Limb (tissue), 2 donors: ENCODE measurements around the gene NDUFB2.
"Not testable (repeated sequence)": the region's sequence is repeated elsewhere in the genome, so short reads cannot be mapped to it uniquely, and the experiment has no call there.

Source experiments
- DNase-seq, 2 donors: peaks; one replicate each; pipeline ENCODE4 v3.0.0-alpha.2; 2016; ENCODE audit errors: extremely low spot score in 2 of 2

Gene NDUFB2

DNA sequence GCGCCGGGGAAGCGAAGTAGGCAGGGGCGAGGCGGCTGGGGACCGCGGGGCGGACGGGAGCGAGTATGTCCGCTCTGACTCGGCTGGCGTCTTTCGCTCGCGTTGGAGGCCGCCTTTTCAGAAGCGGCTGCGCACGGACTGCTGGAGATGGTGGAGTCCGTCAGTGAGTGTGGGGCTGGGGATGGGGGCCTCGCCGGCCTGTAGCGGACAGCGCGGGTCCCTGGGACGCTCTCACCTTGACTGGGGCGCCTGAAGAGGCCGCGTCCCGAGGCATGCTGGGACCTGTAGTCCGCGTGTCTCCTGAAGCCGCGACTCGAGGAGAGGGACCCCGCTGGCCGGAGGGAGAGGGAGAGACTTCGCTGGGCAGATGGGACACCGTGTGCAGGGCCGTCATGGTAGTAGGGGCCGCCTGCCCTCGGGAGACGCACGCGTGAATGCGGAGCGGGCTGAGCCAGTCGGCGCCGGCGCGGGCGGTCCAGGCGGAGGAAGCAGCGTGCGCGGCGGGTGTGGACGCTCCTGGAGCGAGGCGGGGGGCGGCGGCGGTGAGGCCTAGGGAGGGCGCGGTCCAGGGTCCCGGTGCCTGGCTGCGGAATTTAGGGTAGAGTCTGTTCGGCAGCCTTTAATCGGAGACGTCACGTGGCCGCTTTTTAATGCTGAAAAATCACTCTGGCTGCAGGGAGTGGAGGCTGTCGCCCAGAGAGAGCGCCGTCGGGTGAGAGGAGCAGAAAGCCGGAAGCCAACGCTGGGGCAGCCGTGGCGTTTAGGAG lies at the start of gene NDUFB2:
Gene NDUFB2, plus strand, starts transcription at position 29 of the 767 bp plus-strand sequence. Its CDS starts 37 bp downstream, at position 66.
- peak; percentile 94 to 98 for DNase-seq

DNA sequence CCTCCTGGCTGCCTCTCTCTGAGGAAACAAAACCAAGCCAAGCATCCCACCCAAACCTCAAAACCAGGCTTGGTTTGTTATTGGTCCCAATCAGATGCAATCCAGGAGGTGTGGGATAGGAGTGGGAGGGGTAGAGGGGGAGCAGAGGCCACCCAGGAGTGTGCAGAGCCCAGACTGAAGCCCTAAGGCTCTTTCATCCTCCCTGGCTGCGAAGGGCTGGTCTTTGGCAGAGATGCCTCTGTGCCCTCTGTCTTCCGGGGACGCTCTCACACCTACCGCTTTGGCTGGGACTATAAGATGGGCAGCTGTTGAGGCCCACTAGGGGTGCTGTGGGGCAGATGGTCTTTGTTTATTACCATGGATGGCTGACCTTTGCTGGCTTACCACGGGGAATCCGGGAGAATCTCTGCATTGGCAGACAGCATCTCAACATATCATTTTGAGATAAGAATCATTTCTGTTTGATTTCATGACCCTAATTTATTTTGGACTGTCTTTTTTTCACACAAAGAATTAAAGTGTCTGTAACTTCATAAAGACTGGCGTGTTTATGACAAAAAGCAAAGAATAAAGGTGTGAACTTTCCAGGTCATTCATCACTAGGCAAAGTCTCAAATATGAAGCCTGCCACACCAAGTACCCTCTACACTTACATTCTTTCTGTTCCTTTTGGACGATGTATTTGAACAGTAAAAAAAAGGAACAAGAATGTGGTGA lies 49.4 kb upstream of the NDUFB2 start:
- DNase-seq = peak in 1 of 2 donors; percentile 52

DNA sequence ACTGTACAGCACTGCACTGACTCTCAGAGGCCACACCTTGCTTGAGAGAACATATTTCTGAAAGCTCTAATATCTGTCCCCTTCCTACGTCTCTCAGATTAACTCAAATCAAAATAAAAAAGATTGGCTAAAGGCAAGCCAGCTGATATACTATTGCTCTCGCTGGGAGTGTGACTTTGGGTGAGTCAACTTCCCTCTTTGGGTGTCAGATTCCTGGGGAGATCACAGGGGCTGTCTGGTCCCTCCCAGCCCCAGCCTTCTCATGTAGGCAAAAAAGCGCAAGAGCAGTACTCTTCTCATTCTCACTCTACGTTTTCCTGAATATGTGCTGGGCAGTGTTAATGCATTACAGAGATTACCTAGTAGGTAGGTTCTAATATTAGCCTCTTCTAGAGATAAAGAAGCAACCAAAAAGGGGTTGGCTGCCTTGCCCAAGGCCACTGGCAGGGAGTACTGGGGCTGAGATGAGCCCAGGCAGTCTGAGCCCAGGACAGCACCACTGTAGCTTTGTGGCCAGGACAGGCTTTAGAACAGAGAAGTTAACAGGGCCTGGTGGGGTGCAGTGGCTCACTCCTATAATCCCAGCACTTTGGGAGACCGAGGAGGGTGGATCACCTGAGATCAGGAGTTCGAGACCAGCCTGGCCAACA lies 46.8 kb upstream of the NDUFB2 start:
- no peak for DNase-seq

DNA sequence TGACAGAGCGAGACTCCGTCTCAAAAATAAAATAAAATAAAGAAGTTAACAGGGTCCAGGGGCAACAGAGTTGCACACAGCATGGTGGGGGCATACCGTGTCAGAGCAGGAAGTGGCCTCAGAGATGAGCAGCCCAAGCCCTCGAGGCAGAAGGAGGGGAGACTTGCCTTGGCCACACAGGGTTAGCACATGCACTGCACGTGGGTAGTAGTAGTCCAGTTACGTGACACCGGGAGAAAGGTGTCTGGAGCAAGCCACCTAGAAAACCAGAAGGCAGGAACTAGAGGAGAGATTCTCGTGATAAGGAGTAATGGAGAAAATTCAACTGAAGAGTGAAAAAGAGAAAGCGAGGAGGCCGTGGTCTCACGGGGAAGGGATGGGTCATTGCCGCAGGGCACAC lies 46.1 kb upstream of the NDUFB2 start:
- DNase-seq = no peak

DNA sequence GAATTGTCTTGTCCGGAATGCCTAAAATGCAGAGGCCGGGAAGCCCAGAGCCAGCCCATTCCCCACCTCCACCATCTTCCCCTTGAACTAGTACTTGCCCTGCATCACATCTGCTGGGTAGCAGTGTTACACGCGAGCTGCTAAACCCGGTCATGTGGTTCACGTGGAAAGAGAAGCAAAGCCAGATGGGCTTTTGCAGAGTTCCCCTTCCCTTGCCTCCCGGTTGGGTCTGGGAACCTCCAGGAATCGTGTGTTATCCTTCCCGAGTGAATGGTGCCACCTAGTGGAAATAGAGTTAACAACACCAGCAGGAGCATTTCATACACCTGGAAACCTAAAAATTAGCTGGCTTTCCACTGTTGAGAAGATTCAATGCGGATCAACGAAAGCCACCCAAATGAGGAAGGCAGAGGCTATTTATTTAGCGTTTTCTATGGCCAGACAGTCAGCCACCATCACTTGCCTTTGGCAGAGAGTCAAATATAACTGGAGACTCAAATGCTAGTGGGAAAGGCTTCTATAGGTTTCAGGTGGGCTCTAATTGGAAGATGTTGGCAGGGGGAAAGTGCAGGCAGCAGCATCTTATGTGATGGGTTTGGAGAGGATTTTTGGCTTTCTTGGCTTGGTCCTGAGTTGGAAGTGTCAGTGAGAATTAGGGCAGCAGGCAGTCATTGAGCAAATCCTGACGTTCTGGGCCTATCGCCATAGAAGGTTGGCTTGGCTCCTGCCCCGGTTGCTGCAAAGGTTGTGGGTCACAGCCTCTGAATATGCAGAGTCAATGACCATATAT lies 43.0 kb upstream of the NDUFB2 start:
- peak; percentile 80 to 90 for DNase-seq

DNA sequence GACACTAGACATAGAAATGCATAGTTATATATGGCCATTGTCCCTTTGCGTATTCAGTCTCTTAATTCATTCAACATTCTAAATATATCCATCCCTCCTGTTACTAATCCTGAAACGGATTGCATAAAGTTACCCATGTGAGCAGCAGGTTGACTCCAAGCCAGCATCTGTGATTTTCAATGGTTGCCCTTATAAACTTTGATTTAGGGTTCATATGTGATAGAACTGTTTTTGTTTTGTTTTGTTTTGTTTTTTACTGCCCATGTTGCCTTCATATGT lies 42.5 kb upstream of the NDUFB2 start:
- no peak for DNase-seq

DNA sequence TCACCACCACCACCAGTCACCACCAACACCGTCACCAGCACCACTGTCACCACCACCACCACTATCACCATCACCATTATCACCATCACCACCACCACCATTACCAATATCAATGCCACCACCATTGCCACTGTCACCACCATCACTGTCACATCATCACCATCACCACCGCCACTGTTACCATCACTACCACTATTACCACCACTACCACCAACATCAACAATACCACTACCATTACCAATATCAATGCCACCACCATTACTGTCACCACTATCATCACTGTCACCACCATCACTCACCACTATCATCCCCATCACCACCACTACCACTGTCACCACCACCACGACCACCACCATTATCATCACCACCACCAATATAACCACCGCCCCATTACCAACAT lies 41.8 kb upstream of the NDUFB2 start:
- DNase-seq = no peak

DNA sequence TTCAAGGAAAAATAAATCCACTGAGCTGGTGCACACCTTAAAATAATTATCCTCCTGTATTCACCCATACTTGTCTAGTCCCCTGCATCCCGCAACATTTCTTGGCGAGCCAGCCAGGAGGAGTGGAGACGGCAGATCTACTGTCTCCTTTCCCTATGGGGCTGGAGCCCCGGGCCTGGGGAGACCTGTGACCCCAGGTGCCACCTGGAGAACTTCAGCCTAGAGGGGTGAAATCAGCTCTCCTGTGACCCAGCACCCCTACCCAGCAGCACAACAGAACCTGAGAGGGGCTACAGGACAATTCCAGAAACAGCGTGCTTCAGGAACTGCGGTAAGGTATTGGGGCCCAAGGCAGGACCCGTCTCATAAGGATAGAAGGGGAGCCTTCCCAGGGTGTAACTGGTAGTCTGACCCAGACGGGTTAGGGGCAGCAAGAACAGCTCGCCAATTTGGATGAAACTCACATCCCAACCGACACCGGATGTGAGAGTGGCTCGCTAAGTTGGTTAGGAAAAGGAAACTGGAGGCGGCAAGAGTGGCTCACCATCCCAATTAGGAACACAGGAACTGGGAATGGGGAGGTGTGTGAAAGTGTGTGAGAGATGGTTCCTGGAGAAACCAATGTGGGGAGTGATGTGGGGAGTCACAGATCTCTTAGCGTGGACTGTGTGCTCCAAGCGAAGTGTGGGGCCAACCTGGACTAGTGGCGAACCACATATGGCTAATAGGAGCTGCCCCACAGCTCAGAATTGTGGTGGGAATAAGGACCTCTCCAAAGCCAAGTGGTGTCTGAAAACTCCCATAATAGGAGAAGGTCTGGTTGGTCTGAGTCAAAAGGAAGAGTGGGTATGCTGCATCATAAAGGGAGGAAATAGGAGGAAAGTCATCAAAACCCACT lies 40.7 kb upstream of the NDUFB2 start:
- DNase-seq = no peak

DNA sequence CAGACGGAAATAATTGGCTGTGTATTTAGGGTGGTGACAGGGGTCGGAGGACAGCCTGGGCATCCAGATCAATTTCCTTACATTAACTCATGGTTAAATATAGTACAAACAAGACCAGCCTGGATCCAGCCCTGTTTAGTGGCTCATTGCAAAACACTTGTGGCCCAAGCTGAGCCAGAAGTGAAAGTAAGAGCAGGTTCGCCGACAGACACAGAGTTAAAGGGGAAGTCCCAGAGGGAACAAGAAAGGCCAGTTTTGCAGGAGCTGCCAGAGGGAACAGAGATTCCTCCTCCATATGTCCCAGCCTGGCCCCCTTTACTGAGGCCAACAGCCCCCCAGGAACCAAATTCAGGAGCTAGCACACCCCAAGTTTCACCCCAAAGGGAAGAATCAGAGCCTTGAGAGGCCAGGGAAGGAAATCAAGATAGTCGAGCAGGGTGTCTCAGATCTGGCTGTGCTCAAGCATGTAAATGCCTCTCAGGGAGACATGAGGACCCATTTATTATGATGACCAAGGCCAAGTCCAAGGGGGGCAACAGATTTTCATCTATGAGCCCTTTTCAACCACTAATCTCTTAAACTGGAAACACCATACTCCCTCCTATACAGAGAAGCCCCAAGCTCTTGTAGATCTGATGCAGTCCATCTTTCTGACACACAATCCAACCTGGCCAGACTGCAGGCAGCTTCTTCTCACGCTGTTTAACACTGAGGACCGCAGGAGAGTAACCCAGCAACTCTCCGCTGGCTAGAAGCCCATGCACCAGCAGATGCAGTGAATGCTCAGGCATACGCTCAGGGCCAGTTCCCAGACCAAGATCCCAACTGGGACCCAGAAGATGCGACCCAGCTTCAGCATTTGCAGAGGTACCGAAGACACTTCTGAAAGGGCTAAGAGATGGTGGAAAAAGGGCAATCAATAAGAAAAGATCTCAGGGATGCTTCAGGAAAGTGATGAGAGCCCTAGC lies 39.7 kb upstream of the NDUFB2 start:
- peak in 1 of 2 donors; percentile 51 for DNase-seq

DNA sequence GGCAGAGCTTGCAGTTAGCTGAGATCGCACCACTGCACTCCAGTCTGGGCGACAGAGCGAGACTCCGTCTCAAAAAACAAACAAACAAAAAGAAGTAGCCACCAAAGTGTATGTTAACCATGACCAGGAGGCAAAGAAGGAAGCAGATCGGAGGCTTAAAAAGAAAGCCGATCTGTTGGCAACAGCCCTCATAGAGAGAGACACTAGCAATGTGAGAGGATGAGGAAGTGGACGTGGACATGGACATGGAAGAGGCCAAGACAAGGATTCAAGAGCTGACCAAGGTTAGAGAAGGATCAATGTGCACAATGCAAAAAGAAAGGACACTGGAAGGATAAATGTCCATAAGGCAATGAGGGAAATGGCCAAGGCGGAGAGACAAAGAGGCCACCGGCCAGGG lies 38.6 kb upstream of the NDUFB2 start:
- DNase-seq = no peak

DNA sequence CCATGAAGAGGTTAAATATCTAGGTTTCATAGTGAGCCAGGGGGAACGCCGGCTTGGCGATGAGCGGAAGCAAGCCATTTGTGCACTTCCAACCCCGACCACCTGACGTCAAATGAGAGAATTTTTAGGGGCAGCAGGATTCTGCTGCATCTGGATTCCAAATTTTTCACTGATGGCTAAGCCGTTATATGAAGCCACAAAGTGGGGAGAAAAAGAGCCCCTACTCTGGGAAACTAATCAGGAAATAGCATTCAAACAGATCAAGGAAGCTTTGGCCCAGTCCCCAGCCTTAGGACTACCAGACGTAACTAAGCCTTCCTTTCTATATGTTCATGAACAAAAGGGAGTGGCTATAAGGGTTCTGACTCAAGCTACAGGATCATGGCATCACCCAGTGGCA lies 36.7 kb upstream of the NDUFB2 start:
- DNase-seq = peak in 1 of 2 donors; percentile 47

DNA sequence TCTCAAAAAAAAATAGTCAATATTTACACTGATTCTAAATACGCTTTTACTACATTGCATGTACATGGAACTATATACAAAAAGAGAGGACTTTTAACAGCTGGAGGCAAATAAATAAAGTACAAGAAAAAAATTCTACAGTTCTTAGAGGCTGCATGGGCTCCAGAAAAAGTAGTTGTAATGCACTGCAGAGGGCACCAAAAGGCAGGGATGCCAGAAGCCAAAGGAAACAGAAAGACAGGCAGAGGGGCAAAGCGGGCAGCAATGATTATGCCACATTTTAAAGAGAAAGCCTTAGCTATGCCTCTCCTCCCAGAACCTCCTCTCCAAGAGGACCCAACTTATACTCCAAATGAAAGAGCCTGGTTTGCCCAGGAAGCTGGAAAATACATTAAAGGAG lies 35.4 kb upstream of the NDUFB2 start:
- no peak for DNase-seq

DNA sequence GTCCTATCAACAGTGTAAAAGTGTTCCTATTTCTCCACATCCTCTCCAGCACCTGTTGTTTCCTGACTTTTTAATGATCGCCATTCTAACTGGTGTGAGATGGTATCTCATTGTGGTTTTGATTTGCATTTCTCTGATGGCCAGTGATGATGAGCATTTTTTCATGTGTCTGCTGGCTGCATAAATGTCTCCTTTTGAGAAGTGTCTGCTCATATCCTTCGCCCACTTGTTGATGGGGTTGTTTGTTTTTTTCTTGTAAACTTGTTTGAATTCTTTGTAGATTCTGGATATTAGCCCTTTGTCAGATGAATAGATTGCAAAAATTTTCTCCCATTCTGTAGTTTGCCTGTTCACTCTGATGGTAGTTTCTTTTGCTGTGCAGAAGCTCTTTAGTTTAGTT lies 33.6 kb upstream of the NDUFB2 start:
- not testable (repeated sequence) for DNase-seq

DNA sequence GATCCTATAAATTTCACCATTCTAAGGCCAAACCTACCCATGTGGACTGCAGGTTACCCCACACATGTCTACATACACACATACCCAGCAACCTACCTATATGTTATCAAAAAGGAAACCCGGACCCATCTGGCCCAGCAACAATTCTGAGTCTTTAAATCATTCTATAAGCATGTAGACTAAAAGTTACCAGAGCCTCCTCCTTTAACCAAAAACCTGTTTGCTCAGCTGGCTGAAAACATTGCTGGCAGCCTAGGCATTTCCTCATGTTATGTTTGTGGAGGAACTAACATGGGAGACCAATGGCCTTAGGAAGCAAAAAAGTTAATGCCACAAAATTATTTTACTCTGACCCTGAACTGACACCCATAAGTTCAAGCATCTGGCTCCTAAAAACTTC lies 29.0 kb upstream of the NDUFB2 start:
- DNase-seq = no peak

DNA sequence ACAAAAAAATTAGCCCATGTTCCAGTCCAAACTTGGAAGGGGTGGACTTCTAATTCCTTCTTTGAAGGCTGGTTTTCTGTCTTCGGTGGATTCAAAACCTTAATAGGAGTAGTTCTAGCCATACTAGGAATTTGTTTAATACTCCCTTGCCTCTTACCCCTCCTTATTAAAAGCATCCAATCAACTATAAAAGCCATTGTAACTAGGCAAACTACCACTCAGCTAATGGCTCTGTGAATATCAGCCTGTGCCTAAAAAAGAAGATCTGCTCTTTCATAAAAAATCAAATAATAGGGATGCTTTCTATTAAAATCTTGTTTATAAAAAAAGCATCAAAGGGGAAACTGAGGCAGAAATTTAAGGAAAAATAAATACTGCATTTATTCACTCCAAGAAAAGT lies 27.9 kb upstream of the NDUFB2 start:
- DNase-seq = no peak

DNA sequence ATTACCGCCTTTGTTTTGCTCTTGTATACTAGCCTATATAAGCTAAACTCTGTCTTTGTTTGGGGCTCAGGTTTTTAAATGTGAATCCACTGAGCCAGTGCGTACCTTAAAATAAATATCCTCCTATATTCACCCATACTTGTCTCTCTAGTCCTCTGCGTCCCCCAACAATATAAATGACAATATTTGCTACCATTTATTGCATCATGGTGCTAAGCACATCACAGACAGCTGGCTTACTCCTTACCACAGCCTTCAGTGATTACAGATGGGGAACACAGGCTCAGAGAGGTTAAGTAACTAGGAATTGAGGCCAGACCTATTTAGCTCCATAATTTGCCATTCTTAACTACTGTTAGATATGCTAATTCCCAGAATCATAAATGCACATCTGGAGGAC lies 27.2 kb upstream of the NDUFB2 start:
- no peak for DNase-seq

DNA sequence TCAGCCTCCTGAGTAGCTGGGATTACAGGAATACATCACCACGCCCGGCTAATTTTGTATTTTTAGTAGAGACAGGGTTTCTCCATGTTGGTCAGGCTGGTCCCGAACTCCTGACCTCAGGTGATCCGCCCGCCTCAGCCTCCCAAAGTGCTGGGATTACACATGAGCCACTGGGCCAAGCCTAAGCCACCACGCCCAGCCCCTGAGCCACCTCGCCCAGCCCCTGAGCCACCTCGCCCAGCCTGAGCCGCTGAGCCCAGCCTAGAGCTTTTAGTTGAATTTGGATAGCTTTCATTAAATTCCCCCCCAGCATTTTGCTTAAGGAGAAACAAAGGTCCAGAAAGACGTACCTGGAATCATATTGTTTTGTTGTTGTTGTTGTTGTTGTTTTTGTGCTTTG lies 26.6 kb upstream of the NDUFB2 start:
- DNase-seq = not testable (repeated sequence)

DNA sequence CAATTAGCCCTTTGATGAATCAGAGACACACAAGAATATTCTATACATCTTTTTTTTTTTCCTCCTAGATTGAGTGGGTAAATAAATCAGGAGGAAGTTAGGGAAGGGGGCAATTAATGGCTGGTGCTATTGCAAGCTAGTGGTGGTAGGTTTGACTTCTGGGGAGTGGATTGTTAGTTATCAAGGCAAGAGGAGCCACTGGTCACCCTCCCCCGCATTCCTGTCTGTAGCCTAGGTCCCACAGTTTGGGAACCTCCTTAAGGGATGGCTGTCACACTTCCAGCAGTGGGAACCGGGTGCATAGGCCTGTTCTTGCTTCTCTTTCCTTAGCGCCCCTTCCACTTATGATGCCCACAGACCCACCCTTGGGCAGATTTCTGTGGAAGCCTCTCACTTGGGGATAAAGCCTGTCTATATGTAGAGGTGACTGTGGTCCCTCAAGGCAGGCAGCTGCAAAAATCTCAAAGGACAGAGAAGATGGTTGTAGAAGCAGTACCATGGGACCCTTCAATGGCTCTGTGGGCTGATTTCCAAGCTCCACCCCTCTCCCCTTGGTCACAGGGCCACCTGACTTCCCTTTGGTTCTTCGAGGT lies 26.1 kb upstream of the NDUFB2 start:
- DNase-seq = no peak

DNA sequence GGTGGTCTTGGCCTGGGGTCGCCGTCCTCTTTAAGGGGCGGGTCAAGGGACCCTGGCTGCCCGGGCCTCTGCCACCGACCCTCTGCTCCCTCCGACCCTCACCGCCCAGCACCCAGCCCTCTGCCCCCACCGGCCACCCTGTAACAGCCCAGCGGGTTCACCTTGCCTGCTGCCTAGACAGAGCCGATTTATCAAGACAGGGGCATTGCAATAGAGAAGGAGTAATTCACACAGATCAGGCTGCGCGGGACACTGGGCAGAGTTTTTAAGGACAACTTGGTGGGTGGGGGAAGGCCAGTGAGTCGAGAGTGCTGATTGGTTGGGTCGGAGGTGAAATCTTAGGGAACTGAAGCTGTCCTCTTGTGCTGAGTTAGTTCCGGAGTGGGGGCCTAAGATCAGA lies 24.5 kb upstream of the NDUFB2 start:
- DNase-seq = no peak
